HG02884 (cell line): ENCODE data around the gene PTPRT.

Experiments
- ATAC-seq: cut with Tn5 transposase; IDR thresholded peaks from one replicate; pipeline ENCODE4 v1.9.1; 2021; ENCODE audit warnings: mild to moderate bottlenecking, moderate library complexity; ENCODE audit not compliant: unreplicated experiment

Gene PTPRT

DNA sequence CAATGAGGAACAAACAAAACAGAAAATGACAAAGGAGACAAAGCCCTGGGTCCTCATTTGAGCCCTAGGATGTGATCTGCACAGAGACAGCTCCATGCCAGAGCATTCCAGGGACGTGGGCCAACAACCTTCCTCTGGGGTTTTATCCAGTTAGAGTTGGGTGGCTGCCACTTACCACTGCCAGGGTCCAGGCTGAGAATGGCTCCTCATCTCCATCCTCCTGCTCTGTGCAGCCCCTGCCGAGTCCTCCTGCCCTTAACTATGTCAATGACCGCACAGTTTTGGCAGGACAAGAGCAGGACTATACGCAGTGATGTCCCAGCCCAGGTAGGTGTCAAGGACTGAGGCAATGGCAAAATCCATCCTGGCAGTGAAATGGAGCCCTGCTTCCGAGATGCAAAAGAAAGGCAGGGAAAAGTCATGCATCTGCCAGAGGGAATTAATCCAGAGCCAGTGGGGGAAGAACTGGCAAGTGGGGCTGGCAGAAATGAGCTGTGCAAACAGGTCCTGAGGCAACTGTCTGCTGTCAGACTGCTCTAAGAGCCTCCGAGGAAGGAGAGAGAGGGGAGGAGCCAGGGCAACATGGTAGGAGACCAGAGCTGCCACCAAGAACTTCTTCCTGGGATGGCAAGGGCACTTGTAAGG lies 449.4 kb downstream of the PTPRT start:
- ATAC-seq = no peak

DNA sequence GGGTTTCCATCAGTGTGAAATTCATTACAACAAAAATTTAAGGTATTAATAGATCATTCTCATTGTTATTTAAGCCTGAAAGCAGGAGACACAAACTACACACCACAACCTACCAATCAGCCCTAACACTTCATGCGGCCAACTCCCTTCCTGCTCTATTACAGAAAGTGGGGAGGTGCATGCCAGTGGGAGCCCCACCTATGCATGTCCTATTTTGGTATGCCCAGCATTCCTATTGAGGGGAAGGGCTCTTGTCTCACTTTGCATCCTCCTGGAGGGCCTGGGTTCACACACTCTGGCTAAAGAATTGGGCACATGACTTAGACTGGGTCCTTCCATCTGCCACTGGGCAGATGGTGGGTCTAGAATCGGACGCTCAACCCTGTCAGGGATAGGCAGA lies 450.0 kb downstream of the PTPRT start:
- ATAC-seq = no peak

DNA sequence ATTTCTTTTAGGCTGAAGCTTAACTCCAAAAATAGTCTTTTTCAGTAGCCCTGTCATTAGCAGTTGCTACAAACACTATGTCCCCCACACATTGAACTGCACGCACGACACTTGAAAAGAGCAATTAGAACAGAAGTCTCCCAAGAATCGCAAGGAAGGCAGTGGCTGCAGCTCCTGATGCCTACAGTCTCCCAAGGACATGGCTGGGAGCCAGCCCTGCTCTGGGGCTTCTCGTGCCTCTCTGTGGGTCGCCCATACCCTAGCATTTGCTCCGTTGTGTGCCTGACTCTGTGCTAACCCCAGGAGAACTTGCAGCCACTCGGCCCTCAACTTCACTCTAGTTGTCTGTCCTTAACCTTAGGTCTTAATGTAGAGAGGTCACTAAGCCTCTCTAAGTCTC lies 454.2 kb downstream of the PTPRT start:
- no peak for ATAC-seq

DNA sequence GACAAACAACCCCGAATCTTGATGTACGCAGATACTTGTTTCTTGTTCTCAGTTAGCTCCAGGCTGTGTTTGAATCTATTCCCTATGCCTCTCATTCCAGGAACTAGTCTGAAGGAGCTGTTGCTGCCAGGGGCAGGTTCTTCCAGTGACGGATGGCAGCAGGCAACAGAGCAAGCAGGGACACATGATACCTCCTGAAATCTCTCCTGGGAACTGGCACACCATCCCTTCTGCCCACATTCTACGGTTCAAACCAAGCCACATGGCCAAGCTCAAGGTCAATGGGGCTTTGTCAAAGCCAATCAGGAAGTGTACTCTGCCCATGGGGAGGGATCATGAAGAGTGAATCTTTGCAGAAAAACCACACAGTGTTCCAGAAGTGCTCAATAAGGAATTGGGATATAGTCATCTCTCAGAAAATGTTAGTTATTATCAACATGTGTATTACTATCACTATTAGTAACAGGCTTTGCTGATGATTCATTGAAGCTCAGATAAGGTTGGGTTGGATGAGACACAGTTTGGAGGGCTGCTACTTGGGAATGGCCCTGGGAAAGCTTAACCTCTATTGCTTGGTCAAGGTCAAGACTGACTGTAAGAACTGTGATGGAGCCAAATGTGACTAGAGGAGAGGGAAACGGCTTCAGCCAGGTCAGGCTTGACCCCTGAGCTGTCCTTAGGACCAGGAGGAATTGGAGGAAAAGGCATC lies 454.9 kb downstream of the PTPRT start:
- ATAC-seq = no peak

DNA sequence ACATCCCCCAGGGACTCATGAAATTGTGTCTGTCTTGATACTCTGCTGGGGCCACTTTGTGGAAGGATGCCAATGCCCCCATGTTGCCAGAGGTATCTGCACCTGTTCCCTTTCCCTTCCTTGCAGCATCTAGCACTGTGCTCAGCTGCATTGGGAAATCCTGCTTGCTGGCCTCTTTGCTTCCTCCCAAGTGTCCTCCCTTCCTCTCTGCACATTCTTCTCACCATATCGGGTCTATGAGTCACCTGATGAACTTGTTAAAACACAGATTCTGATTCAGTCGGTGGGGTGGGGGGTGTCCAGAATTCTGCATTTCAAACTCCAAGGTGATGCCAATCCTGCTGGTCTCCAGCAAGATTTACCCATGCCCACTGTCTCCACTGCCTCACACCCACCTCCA lies 467.8 kb downstream of the PTPRT start:
- ATAC-seq = no peak

DNA sequence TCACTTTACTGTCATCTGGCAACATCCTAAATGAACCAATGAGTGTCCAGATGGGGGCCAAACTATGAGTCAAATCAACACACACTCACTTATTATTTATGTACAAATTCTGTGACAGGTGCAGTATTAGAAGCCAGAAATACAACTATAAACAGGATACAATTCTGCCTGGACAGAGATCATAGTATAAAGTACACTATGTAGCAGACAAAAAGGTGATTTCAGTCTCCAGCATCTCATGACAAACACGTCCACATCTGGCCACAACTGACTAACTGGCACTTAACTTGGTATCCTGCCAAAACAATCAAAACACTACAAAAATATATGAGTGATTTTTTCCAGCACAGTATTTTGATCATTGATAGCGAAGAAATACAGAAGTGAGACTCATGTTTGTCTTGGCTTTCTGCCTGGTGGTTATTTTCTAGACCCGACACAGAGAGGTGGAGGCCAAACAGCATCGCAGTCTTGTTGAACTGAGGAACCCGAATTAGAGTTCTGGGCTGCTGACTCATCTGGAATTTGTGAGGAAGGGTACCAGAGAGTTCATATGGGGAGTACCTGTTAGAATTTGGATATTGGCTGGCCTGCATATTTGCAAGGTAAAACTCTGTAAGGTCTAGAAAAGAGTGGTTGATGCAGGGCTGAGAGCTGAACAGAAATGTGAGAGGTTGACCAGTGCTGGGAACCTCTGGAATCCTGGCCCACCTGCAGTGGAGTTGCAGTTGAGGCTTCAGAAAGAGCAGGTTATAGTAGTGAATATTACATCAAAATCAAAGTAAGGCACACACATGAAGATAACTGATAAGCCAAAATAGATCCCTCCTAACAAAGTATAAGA lies 475.2 kb downstream of the PTPRT start:
- no peak for ATAC-seq

DNA sequence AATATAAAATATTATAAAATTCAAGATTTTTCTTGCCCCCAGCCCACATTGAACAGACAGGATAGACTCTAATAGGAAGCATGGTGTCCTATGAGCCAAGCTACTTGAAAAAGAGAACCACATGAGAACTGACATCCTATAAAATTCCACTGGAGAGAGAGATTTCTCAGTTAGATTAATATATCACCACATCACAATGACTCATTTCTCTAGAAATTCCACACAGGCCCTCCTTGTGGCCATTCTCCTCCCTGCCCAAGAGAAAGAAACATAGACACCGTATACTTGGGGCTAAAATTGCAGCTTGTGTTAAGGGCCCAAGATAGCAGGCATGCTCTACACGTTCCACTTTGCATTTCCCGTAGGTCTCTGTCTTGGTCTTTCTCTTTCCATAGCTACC lies 481.4 kb downstream of the PTPRT start:
- no peak for ATAC-seq

DNA sequence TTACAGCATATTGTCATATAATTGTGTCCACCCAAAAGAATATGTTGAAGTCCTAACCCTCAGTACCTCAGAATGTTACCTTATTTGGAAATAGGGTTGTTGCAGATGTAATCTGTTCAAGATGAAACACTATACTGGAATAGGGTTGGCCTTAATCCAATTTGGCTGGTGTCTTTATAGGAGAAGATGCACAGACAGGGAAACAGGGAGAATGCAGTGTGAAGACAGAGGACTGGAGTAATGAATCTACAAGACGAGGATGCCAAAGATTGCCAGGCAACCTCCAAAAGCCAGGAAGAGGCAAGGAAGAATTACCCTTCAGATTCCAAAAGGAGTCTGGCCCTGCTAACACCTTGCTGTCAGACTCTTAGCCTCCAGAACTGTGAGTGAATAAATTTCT lies 482.9 kb downstream of the PTPRT start:
- ATAC-seq = no peak

DNA sequence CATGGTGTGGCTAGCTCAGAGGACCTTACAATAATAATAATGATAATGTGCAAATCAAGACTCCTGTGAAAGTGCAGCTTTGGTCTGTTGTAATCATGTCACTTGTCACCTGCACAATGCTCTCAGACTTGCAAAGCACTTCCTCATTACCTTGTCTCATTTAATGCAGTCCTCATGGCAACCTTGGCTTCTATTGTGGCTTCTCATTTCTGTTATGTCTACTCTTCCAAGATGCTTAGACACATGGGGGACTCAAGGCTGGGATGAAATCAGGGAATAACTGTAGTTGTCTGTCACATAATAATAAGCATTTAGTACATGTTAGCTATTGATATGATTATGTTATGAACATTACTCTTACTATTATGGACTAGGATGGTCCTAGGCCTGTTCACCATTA lies 484.2 kb downstream of the PTPRT start:
- no peak for ATAC-seq

DNA sequence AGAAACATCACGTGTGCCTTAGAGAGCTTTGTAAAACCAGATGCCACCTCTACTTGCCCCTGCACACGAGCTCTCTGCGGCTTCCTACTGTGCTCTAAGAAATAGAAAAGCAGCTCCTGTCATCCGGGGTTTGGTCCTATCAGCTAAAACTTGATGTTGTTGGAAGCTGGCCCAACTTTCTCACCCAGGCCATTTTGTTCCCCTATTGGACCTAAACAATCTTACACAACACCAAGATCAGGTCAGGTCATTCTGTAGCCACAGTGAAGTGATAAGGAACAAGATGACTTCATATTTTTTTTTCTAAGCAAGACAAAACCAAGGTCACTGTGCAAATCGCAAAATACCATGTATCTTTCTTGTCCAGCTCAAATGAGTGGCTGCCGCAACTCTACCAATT lies 486.0 kb downstream of the PTPRT start:
- no peak for ATAC-seq

DNA sequence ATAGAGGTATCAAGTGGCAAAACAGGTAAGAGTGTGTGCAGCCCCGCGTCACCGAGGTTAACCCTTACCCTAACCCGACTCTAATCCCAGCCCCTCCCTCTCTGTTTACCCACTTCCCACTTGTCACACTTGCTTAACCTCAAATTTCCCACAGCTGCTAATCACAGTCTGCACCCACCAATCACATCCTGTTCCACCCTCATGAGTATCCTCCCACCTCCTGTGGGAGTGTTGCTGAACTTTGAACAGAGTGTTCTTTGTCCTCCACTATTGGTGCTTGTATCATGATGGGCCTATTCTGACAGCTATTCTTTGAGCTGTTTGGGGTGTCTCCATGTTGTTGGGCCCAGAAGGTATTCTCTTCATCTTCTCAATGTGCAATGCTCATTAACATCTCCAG lies 487.8 kb downstream of the PTPRT start:
- no peak for ATAC-seq

DNA sequence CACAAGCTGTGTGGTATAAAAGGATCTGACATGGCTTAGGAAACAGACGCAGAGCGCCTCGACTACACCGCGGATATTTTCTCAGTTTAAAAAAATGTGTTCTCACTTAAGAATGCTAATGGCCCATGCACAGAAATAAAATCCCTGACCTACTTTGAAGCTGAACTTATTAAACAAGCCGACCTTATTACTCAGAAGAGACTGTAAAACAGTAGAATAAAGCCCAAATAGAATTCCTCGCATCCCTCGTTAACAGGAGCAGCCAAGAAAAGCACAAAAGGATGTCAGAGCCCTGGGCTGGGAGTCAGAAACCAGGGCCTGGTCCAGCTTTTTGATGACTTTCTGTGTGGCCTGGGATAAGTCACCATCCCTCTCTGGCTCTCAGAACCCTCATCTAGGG lies 489.3 kb downstream of the PTPRT start:
- no peak for ATAC-seq

DNA sequence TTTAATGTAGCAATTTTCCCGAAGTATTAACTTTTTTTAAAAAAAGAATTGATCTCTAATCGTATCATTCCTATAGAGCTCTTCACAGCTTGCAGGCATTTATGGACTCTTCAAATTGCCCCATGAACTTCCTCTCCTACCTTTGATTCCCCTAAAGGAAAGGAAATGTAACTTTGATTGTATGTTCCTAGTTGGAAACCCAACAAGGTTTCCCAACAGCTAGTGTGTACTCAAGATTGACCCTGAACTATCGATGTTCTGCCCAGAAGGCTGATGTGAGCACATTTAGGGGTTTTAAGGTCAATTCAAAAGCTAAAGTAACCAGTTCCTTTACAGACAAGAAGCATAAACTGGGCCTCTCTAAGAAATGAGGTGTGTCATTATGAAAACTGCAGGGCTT lies 491.7 kb downstream of the PTPRT start:
- no peak for ATAC-seq

DNA sequence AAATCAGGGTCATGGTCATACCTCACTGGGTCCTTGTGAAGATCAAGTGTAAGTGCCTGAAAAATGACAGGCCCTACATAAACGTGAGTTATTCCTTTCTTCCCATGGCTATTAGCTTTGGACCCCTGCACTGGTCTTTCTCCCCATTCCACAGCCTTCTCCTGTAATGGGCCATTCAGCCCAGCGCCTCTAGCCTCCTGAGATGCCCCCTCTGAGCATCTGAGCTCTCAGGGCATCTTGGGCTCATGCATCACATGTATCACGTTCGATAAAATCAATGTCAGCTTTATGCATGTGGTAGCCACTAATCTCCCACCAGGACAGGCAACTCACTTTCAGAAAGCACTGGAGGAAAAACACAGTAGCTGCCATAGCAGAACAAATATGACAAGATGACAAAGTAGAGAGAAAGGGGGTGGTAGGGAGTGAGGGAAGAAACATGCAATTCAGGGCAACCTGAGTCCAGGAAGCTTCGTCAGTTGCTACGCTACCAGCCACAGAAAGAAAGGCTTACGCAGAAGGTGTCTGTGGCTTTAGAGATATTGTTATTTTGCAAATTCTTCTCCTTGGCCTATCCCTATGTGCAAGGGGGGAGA lies 498.8 kb downstream of the PTPRT start:
- ATAC-seq = no peak

DNA sequence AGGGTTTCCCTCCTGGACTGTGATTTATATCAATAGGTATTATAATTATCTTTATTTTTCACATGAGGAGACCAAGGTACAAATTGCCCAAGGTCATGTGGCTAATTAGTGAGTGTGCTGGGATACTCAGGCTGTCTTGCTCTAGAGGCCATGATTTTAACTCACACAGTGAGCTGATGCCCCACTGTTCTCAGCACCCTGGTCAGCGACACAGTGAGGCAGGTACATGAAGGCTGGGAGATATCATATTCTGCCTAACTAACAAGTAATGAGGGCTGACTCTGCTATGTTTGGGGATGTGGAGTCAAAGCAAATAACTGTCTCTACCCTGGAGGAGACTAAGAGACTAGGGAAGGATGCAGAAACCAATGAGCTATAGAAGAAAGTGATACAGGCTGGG lies 501.1 kb downstream of the PTPRT start:
- no peak for ATAC-seq

DNA sequence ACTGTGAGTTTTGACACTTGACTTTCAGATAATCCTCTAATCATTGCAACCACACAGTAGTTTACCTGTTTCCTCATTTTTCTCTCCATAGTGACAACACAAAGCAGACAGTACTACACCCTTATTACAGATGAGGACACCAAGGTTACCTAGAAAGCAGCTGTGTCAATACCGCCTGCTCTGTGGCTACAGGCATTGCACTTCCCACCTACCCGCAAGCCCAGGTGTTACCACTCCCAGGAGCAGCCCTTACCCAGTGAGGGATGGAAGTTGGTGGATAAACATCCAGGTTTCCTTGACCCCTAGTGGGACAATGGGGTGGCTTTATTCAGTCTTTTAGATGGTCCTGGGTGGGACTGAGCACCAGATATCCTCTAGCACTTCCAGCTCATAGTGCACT lies 503.6 kb downstream of the PTPRT start:
- ATAC-seq = no peak

DNA sequence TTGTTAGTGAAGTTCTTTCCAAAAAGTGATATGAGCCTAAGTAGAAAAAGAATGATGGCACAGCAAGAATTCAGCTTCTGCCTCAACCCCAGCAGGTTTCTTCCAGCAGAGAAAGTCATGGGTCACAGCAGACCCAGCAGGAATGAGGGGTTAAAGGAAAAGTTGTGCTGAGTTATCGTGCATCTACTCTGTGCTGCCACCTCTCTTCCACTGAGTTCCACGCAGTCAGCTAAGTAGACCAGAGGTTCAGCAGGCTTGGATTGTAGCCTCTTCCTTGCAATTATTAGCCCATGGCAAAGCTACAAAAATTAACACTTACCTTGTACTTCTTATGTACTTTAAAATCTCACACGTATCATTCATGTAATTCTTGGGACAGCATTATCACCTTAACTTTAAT lies 510.8 kb downstream of the PTPRT start:
- no peak for ATAC-seq

DNA sequence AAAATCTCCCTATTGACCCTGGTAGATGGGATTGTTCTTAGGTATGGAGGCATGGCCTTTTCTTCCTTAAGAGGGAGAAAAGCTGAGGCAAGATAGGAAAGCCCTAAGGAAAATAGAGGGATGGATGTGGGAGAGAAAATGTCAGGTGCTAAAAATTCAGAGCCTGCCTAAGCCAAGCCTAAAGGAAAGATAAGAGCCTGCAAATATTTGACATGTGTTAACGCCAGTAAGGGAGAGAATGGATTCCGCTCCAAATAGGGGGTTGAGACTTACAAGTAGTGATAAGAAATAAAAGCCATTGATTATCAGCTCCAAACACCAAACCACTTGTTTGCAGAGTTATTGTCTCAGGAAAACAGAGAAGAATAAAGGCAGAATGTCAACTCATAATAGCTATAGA lies 533.6 kb downstream of the PTPRT start:
- no peak for ATAC-seq

DNA sequence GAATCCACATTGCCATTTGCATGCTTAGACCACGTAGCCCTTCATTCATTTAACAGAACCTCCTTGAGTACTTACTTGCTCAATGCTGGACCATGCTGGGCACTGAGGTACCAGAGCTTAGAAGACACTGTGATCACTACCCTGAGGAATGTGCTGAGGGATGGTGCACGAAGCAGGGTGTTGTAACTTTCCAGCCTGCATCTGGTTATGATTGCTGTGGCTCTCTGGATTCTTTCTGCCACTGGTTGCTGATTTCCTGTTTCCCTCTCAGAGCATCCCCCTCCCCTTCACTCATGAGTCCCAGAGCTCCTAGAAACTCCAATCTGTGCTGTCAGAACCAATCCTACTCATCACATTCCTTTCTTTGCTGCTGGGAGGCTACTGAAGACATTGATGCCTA lies 537.4 kb downstream of the PTPRT start:
- ATAC-seq = no peak

DNA sequence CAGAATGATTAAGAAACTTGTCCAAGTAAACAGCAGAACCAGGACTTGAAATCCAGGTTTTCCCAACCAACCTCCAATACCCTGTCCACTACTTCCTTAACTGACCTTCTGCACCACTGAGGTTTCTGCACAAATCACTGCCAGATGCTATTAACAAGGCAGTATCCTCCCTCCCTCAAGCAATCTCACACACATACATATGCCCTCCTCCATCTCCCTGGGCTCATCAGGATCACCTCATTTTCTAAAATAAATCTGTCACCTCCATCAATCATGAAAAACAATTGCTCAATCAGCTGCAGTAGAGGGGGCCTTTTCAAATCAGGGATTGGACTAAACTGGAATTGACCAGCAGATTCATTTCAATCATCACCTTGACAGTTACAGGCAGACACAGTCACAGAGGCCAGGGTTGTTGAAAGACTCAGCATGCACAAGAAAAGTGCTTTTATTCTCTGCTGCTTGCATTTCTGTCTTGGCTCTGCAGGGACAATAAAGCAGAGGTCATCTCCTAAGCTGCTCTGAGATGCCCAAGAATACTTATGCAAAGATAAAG lies 539.4 kb downstream of the PTPRT start:
- no peak for ATAC-seq

DNA sequence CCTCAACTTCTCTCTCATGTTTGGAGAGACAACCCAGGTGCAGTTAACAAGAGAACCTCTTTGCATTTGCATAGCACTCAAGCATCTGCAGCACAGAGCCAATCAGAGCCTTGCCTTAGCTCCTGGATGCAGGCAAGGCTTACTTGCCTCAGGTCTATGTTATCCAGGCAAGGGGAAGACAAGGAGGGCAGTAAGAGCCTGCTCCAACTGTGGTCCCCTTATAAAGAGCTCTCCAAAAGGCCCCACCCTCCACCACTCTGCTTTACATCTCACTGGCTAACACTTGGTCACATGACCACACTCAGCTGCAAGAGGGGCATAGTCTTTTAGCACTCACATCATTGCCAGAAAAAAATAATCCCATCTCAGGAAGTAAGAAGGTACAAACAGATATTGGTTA lies 540.0 kb downstream of the PTPRT start:
- ATAC-seq = no peak
